Neural progenitor cell (in vitro differentiated cells): ENCODE measurements around the gene BAG5.

Source experiments
- EZH2 ChIP-seq: fragments of 200-600 bp; sonication (generic); IDR thresholded peaks from 2 replicates; pipeline ENCODE4 v1.6.1; 2017; ENCODE audit warnings: antibody characterized with exemption, mild to moderate bottlenecking, moderate library complexity
- EZH2phosphoT487 ChIP-seq: fragments of 200-600 bp; sonication (generic); IDR thresholded peaks from 2 replicates; pipeline ENCODE4 v1.6.1; 2017; ENCODE audit warnings: antibody characterized with exemption
- TF ChIP-seq, protein P1 (sequence below): fragments of 200-600 bp; sonication (generic); IDR thresholded peaks from 2 replicates; pipeline ENCODE4 v1.5.1; 2017; ENCODE audit warnings: antibody characterized with exemption, mild to moderate bottlenecking

DNA sequence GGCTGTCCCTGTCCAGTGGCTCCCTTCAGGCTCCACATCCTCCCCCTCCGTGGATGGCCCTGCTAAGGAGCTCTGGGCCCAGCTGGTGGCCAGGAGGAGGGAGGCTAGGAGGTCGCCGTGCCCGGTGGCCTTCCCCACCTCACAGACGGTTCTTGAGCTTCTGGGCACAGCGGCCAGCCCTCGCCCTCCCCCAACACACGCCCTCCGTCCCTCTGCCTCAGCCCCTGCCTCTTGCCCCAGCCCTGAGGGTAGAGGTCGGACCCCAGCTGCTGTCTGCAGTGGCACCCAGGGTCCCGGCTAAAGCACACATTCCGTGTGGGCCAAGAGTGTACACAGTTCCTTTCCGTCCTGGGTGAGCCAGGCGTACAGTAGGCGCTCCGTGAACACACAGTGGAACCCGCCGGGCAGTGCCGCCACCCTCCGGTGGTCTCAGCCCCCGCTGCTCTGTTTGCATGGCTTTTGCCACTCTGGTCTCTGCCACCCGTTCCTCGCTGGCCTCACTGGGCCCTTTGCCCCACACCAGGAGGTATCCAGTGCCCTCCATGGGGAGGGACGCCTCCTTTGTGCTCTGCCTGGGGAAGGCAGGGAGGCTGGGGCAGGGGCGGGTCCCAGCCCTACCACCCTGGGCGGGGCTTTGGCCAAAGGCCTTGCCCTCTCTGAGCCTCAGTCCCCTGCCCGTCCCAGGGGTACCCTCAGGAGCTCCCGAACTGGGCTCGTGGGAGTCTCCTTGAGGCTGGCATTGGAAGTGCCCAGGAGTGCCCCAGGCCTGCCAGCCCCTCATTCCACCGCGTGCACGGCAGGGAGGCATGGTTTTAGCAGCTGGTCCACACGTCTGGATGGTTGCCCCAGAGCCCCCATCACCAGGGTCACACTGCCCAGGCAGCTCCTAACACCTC is 20.5 kb downstream of the BAG5 start:
- TF ChIP-seq, protein P1, sequence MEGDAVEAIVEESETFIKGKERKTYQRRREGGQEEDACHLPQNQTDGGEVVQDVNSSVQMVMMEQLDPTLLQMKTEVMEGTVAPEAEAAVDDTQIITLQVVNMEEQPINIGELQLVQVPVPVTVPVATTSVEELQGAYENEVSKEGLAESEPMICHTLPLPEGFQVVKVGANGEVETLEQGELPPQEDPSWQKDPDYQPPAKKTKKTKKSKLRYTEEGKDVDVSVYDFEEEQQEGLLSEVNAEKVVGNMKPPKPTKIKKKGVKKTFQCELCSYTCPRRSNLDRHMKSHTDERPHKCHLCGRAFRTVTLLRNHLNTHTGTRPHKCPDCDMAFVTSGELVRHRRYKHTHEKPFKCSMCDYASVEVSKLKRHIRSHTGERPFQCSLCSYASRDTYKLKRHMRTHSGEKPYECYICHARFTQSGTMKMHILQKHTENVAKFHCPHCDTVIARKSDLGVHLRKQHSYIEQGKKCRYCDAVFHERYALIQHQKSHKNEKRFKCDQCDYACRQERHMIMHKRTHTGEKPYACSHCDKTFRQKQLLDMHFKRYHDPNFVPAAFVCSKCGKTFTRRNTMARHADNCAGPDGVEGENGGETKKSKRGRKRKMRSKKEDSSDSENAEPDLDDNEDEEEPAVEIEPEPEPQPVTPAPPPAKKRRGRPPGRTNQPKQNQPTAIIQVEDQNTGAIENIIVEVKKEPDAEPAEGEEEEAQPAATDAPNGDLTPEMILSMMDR: peak; percentile 6
- no peak for TF ChIP-seq EZH2
- TF ChIP-seq EZH2phosphoT487: no peak
